Neural cell (in vitro differentiated cells): ENCODE measurements around the gene CCDC30. TPM values are rescaled to one million over a fixed set of nuclear protein-coding genes. Genes with fewer than 3 reads are reported as not detected.

Experiments used
- H2AFZ ChIP-seq: fragments of 200-600, 300-800 bp; sonication (generic), shearing (Covaris generic); 2 replicates; pipeline ENCODE4 v1.6.0; 2014; ENCODE audit warnings: low read depth, mild to moderate bottlenecking, antibody characterized with exemption, low read length, moderate library complexity
- H3F3A ChIP-seq: fragments of 200-600 bp; shearing (Covaris generic); 2 replicates; pipeline ENCODE4 v1.6.1; 2016; ENCODE audit warnings: mild to moderate bottlenecking, moderate library complexity, mixed read lengths, antibody characterized with exemption, low read length; ENCODE audit not compliant: insufficient read depth, poor library complexity, severe bottlenecking
- H3K27ac ChIP-seq: fragments of 200-600, 300-800 bp; sonication (generic), shearing (Covaris generic); 2 replicates; pipeline ENCODE4 v1.5.1; 2014; ENCODE audit warnings: mild to moderate bottlenecking, low read length, moderate library complexity
- H3K27me3 ChIP-seq: fragments of 300-800, 200-600 bp; sonication (generic), shearing (Covaris generic); 2 replicates; pipeline ENCODE4 v1.6.0; 2014; ENCODE audit warnings: mild to moderate bottlenecking, low read depth, low read length, moderate library complexity; ENCODE audit not compliant: insufficient read depth
- H3K36me3 ChIP-seq: fragments of 300-800, 200-600 bp; sonication (generic), shearing (Covaris generic); 2 replicates; pipeline ENCODE4 v1.5.1; 2014; ENCODE audit warnings: mild to moderate bottlenecking, antibody characterized with exemption, low read length, moderate library complexity; ENCODE audit not compliant: insufficient read depth
- H3K4me2 ChIP-seq: fragments of 300-800, 200-600 bp; sonication (generic), shearing (Covaris generic); 2 replicates; pipeline ENCODE4 v1.6.0; 2014; ENCODE audit warnings: mild to moderate bottlenecking, low read length
- H3K4me3 ChIP-seq: fragments of 300-800, 200-600 bp; sonication (generic), shearing (Covaris generic); 2 replicates; pipeline ENCODE4 v1.5.1; 2014; ENCODE audit warnings: mild to moderate bottlenecking, low read length, moderate library complexity
- H3K79me2 ChIP-seq: fragments of 200-600 bp; shearing (Covaris generic); replicated peaks from 2 replicates; pipeline ENCODE4 v1.6.0; 2014; ENCODE audit warnings: mild to moderate bottlenecking, low read length, moderate library complexity; ENCODE audit not compliant: insufficient read depth
- H3K9ac ChIP-seq: fragments of 300-800, 200-600 bp; sonication (generic), shearing (Covaris generic); 2 replicates; pipeline ENCODE4 v1.6.1; 2016; ENCODE audit warnings: mild to moderate bottlenecking, low read length, mixed read lengths
- H3K9me2 ChIP-seq: fragments of 200-600 bp; shearing (Covaris generic); 2 replicates; pipeline ENCODE4 v1.6.1; 2016; ENCODE audit warnings: mild to moderate bottlenecking, low read length, mixed read lengths; ENCODE audit not compliant: insufficient read depth
- H3K9me3 ChIP-seq: fragments of 200-600, 300-800 bp; sonication (generic), shearing (Covaris generic); 2 replicates; pipeline ENCODE4 v1.6.1; 2016; ENCODE audit warnings: mild to moderate bottlenecking, mixed run types, low read length, moderate library complexity, mixed read lengths
- H4K20me1 ChIP-seq: fragments of 200-600 bp; shearing (Covaris generic); 2 replicates; pipeline ENCODE4 v1.6.1; 2016; ENCODE audit warnings: mild to moderate bottlenecking, mixed run types; ENCODE audit not compliant: insufficient read depth
- EP300 ChIP-seq: fragments of 450-650 bp; conservative IDR thresholded peaks from 2 replicates; pipeline ENCODE4 v1.6.1; 2014; ENCODE audit warnings: antibody characterized with exemption, mild to moderate bottlenecking, moderate library complexity; ENCODE audit not compliant: poor library complexity, severe bottlenecking
- EZH2 ChIP-seq: fragments of 200-600, 300-800 bp; shearing (Covaris generic), sonication (generic); IDR thresholded peaks from 2 replicates; pipeline ENCODE4 v1.6.1; 2014; ENCODE audit warnings: antibody characterized with exemption, low read length, borderline replicate concordance, mild to moderate bottlenecking; ENCODE audit not compliant: insufficient read depth, poor library complexity, severe bottlenecking
- MXI1 ChIP-seq: fragments of 450-650 bp; conservative IDR thresholded peaks from 2 replicates; pipeline ENCODE4 v1.6.1; 2014; ENCODE audit warnings: antibody characterized with exemption, mild to moderate bottlenecking; ENCODE audit not compliant: poor library complexity, severe bottlenecking
- POLR2AphosphoS5 ChIP-seq: IDR thresholded peaks from 2 replicates; pipeline ENCODE4 v1.6.1; 2012
- RAD21 ChIP-seq: fragments of 450-650 bp; conservative IDR thresholded peaks from 2 replicates; pipeline ENCODE4 v1.6.1; 2014; ENCODE audit warnings: antibody characterized with exemption, mild to moderate bottlenecking, moderate library complexity
- SMC3 ChIP-seq: fragments of 450-650 bp; conservative IDR thresholded peaks from 2 replicates; pipeline ENCODE4 v1.6.1; 2014; ENCODE audit warnings: antibody characterized with exemption, mild to moderate bottlenecking, moderate library complexity; ENCODE audit not compliant: poor library complexity
- TAF1 ChIP-seq: IDR thresholded peaks from 2 replicates; pipeline ENCODE4 v1.6.1; 2012; ENCODE audit warnings: low read depth
- polyA plus RNA-seq: library from polyadenylated mRNA; depleted of rRNA; stranded (reverse); fragments of >200 nt; gene quantifications from 2 replicates; pipeline ENCODE4 v1.2.3, GENCODE V29; 2014
- TF ChIP-seq, protein P1 (sequence below): IDR thresholded peaks from 2 replicates; pipeline ENCODE4 v1.6.1; 2012; ENCODE audit warnings: borderline replicate concordance
- TF ChIP-seq, protein P2 (sequence below): fragments of 450-650 bp; IDR thresholded peaks from 2 replicates; pipeline ENCODE4 v1.5.1; 2014; ENCODE audit warnings: antibody characterized with exemption, mild to moderate bottlenecking, moderate library complexity; ENCODE audit not compliant: poor library complexity, severe bottlenecking

Gene CCDC30
- polyA plus RNA-seq, 1 donor from 2014 or later = 13.2 TPM

DNA sequence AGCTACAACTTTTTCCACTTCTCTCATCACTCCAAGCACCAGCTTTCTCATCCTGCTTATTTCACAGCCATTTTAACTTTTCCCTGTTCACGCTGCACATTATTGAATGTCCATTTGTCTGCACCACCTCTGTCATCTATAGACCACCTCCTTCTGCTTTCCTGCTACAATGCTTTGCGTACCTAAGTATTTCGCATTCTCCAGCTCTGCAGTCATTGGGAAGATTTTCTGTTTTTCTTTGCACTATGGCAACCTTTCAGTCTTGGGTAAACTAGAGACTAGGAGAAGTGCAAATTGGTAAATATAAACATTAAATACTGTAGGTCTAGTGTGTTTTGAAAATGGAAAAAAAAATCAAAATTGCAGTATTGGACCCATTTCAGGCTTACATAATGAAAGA lies 835 bp downstream of the CCDC30 start:
- H3K36me3 ChIP-seq = no peaks in the 10 kb centered on the region
- peak overlapping the region; percentile 25 for H2AFZ ChIP-seq
- TF ChIP-seq MXI1 (no peak), POLR2AphosphoS5 (no peak), RAD21 (no peak), SMC3 (no peak), EP300 (no peak), EZH2 (no peak), TAF1 (no peak)
- TF ChIP-seq, protein P1, sequence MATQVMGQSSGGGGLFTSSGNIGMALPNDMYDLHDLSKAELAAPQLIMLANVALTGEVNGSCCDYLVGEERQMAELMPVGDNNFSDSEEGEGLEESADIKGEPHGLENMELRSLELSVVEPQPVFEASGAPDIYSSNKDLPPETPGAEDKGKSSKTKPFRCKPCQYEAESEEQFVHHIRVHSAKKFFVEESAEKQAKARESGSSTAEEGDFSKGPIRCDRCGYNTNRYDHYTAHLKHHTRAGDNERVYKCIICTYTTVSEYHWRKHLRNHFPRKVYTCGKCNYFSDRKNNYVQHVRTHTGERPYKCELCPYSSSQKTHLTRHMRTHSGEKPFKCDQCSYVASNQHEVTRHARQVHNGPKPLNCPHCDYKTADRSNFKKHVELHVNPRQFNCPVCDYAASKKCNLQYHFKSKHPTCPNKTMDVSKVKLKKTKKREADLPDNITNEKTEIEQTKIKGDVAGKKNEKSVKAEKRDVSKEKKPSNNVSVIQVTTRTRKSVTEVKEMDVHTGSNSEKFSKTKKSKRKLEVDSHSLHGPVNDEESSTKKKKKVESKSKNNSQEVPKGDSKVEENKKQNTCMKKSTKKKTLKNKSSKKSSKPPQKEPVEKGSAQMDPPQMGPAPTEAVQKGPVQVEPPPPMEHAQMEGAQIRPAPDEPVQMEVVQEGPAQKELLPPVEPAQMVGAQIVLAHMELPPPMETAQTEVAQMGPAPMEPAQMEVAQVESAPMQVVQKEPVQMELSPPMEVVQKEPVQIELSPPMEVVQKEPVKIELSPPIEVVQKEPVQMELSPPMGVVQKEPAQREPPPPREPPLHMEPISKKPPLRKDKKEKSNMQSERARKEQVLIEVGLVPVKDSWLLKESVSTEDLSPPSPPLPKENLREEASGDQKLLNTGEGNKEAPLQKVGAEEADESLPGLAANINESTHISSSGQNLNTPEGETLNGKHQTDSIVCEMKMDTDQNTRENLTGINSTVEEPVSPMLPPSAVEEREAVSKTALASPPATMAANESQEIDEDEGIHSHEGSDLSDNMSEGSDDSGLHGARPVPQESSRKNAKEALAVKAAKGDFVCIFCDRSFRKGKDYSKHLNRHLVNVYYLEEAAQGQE = peak; percentile 4
- TF ChIP-seq, protein P2, sequence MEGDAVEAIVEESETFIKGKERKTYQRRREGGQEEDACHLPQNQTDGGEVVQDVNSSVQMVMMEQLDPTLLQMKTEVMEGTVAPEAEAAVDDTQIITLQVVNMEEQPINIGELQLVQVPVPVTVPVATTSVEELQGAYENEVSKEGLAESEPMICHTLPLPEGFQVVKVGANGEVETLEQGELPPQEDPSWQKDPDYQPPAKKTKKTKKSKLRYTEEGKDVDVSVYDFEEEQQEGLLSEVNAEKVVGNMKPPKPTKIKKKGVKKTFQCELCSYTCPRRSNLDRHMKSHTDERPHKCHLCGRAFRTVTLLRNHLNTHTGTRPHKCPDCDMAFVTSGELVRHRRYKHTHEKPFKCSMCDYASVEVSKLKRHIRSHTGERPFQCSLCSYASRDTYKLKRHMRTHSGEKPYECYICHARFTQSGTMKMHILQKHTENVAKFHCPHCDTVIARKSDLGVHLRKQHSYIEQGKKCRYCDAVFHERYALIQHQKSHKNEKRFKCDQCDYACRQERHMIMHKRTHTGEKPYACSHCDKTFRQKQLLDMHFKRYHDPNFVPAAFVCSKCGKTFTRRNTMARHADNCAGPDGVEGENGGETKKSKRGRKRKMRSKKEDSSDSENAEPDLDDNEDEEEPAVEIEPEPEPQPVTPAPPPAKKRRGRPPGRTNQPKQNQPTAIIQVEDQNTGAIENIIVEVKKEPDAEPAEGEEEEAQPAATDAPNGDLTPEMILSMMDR = no peak
- peak overlapping the region; percentile 88 for H3K27ac ChIP-seq
- no peaks in the 10 kb centered on the region for H3F3A ChIP-seq
- H3K79me2 ChIP-seq = peaks cover 24% of the 10 kb centered on the region
- peak overlapping the region; percentile 89 for H3K4me2 ChIP-seq
- peak overlapping the region; percentile 82 for H3K9ac ChIP-seq
- no peaks in the 10 kb centered on the region for H3K27me3 ChIP-seq
- H3K9me2 ChIP-seq = no peaks in the 10 kb centered on the region
- H3K9me3 ChIP-seq = no peaks in the 10 kb centered on the region
- peak overlapping the region; percentile 85 for H3K4me3 ChIP-seq
- no peaks in the 10 kb centered on the region for H4K20me1 ChIP-seq

DNA sequence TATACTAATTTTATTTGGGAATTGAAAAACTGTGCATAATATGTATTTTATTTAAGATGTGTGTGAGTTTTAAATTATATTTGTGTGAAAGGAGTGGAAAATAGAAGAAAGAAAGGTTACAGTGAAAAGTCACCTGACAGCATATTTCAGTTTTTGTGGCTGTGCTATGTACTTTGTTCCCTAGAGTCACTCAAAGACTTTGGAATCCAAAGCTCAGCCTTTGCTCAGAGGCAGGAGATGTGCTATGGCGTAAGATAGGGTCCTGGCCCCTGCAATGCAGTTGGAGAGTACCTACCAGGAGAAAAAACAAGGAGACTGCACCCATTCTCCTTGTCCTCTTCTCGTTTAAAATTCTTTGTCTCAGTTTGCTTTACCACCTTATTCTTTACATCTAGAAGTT lies 2.9 kb downstream of the CCDC30 start:
- H3K36me3 ChIP-seq = no peaks in the 10 kb centered on the region
- no peaks in the 10 kb centered on the region for H4K20me1 ChIP-seq
- no peak overlapping the region for H3K4me2 ChIP-seq
- no peak overlapping the region for H3K9ac ChIP-seq
- H3K27ac ChIP-seq = no peak overlapping the region
- TF ChIP-seq EP300 (no peak), MXI1 (no peak)
- H3K4me3 ChIP-seq = peak overlapping the region; percentile 85
- H3K9me3 ChIP-seq = no peaks in the 10 kb centered on the region
- H3F3A ChIP-seq = no peaks in the 10 kb centered on the region
- peaks cover 24% of the 10 kb centered on the region for H3K79me2 ChIP-seq
- H3K27me3 ChIP-seq = no peaks in the 10 kb centered on the region
- H3K9me2 ChIP-seq = no peaks in the 10 kb centered on the region
- H2AFZ ChIP-seq = no peak overlapping the region

DNA sequence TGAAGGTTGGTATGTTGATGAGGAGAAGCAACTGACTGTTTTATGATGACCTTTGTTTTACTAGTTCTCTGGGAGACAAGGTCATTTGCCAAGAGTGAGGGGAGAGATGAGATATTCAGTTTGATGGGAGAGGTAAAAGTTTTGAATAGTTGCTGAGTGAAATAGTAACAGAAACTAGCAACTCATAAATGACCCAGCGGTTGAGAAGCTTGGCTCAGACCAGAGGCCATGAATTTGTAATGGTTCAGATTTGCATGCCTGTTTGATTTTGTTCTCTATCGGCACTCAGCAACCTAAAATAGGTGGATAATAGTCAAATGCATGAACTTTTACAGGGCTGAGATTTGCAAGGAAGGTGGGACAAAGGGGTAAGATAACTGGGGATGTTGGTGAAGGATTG lies 6.6 kb downstream of the CCDC30 start:
- Histone ChIP-seq H4K20me1 (no peaks in the 10 kb centered on the region), H2AFZ (no peak overlapping the region), H3K9ac (no peak overlapping the region), H3K79me2 (peaks cover 14% of the 10 kb centered on the region), H3K4me2 (no peak overlapping the region), H3K9me2 (no peaks in the 10 kb centered on the region), H3K9me3 (no peaks in the 10 kb centered on the region), H3K27me3 (no peaks in the 10 kb centered on the region), H3K27ac (no peak overlapping the region), H3K4me3 (no peak overlapping the region), H3K36me3 (no peaks in the 10 kb centered on the region), H3F3A (no peaks in the 10 kb centered on the region)
- TF ChIP-seq EZH2 = no peak
- TF ChIP-seq, protein P1 = no peak
- TF ChIP-seq, protein P2 = no peak
